Breast epithelium (tissue), 4 donors: ENCODE data around the gene G6PC2. TPM values are rescaled to one million over a fixed set of nuclear protein-coding genes. Genes with fewer than 3 reads are reported as not detected.

ENCODE experiments used
- DNase-seq, 2 donors: peaks; one replicate each; pipeline ENCODE4 v3.0.0-alpha.2; 2019; ENCODE audit warnings: low spot score in 2 of 2
- H3K27ac ChIP-seq, 2 donors: fragments of 200-600 bp; sonication (generic) in 1 of 2; one replicate each; pipeline ENCODE4 v1.5.1; 2016 to 2019; ENCODE audit warnings: mild to moderate bottlenecking in 1 of 2
- H3K27me3 ChIP-seq, 2 donors: fragments of 200-600 bp; sonication (generic) in 1 of 2; one replicate each; pipeline versions ENCODE4 v1.5.1 to v1.6.0; 2017 to 2019; ENCODE audit warnings: control low read depth in 1 of 2, mild to moderate bottlenecking in 1 of 2
- H3K36me3 ChIP-seq: fragments of 200-600 bp; one replicate; pipeline ENCODE4 v1.5.1; 2019
- H3K4me1 ChIP-seq, 2 donors: fragments of 200-600 bp; sonication (generic); one replicate each; pipeline ENCODE4 v1.5.1; 2016 to 2019; ENCODE audit warnings: control low read depth in 1 of 2
- H3K4me3 ChIP-seq, 3 donors: fragments of 200-600 bp; sonication (generic); 1 replicate in 2 of 3; 2 replicates in 1 of 3; pipeline ENCODE4 v1.5.1; 2016 to 2019; ENCODE audit warnings: mild to moderate bottlenecking in 3 of 3, moderate library complexity in 2 of 3
- H3K9me3 ChIP-seq, 2 donors: fragments of 200-600 bp; sonication (generic) in 1 of 2; one replicate each; pipeline ENCODE4 v1.5.1; 2016 to 2019; ENCODE audit warnings: control low read depth in 1 of 2
- POLR2A ChIP-seq: fragments of 450-650 bp; IDR thresholded peaks from one replicate; pipeline ENCODE4 v1.6.1; 2016; ENCODE audit warnings: antibody characterized with exemption, mild to moderate bottlenecking, moderate library complexity
- POLR2AphosphoS5 ChIP-seq, 3 donors: sonication (generic); formaldehyde crosslinking; IDR thresholded peaks; one replicate each; pipeline ENCODE4 v1.6.1; 2017; ENCODE audit warnings: antibody characterized with exemption in 3 of 3
- intact Hi-C: fragments of 100-400 bp; cut with DNase I; formaldehyde crosslinking; loops from one replicate; pipeline ENCODE4 v1.15.1; 2023; ENCODE audit warnings: low total_unique reads
- total RNA-seq, 3 donors: library from RNA; depleted of rRNA; stranded (reverse); fragments of >200 nt; gene quantifications; one replicate each; pipeline ENCODE4 v1.1.0, GENCODE V29; 2016
- TF ChIP-seq, protein P1 (sequence below), 3 donors: fragments of 450-650 bp; IDR thresholded peaks; one replicate each; pipeline ENCODE4 v1.5.1; 2016 to 2017; ENCODE audit warnings: antibody characterized with exemption in 3 of 3, mild to moderate bottlenecking in 3 of 3, moderate library complexity in 3 of 3

Gene G6PC2, protein sequence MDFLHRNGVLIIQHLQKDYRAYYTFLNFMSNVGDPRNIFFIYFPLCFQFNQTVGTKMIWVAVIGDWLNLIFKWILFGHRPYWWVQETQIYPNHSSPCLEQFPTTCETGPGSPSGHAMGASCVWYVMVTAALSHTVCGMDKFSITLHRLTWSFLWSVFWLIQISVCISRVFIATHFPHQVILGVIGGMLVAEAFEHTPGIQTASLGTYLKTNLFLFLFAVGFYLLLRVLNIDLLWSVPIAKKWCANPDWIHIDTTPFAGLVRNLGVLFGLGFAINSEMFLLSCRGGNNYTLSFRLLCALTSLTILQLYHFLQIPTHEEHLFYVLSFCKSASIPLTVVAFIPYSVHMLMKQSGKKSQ
- total RNA-seq = not detected

DNA sequence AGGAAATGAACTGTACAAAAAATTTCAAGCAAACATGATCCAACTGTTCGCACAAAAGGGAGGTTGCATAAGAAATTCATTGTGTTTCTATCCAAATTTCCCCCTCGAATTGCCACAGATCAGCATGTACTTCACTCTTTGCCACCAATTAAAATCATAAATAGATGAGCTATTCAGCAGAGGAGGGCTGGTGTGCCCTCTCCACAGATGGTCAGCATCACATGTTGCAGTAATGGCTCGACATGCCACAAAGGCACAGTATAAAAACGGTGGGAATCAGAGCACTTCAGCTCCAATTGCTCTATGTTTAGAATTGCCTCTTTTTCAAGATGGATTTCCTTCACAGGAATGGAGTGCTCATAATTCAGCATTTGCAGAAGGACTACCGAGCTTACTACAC, at the start of gene G6PC2:
Gene G6PC2 (plus strand): TSS at position 289 of the 400 bp plus-strand sequence. CDS start 41 bp downstream, at position 330.
- Histone ChIP-seq H3K27ac (no peak within 1 kb of the TSS), H3K27me3 (no peaks in the 10 kb centered on the region), H3K4me1 (no peaks in the 10 kb centered on the region), H3K36me3 (no peaks in the 10 kb centered on the region), H3K9me3 (no peaks in the 10 kb centered on the region), H3K4me3 (no peak within 1 kb of the TSS)
- no peak for DNase-seq
- intact Hi-C loops = no loop called here
- TF ChIP-seq POLR2AphosphoS5 (IDR thresholded peaks at IDR 0.05) (no peak), POLR2A (no peak)
- TF ChIP-seq, protein P1, sequence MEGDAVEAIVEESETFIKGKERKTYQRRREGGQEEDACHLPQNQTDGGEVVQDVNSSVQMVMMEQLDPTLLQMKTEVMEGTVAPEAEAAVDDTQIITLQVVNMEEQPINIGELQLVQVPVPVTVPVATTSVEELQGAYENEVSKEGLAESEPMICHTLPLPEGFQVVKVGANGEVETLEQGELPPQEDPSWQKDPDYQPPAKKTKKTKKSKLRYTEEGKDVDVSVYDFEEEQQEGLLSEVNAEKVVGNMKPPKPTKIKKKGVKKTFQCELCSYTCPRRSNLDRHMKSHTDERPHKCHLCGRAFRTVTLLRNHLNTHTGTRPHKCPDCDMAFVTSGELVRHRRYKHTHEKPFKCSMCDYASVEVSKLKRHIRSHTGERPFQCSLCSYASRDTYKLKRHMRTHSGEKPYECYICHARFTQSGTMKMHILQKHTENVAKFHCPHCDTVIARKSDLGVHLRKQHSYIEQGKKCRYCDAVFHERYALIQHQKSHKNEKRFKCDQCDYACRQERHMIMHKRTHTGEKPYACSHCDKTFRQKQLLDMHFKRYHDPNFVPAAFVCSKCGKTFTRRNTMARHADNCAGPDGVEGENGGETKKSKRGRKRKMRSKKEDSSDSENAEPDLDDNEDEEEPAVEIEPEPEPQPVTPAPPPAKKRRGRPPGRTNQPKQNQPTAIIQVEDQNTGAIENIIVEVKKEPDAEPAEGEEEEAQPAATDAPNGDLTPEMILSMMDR (IDR thresholded peaks at IDR 0.05) = no peak

DNA sequence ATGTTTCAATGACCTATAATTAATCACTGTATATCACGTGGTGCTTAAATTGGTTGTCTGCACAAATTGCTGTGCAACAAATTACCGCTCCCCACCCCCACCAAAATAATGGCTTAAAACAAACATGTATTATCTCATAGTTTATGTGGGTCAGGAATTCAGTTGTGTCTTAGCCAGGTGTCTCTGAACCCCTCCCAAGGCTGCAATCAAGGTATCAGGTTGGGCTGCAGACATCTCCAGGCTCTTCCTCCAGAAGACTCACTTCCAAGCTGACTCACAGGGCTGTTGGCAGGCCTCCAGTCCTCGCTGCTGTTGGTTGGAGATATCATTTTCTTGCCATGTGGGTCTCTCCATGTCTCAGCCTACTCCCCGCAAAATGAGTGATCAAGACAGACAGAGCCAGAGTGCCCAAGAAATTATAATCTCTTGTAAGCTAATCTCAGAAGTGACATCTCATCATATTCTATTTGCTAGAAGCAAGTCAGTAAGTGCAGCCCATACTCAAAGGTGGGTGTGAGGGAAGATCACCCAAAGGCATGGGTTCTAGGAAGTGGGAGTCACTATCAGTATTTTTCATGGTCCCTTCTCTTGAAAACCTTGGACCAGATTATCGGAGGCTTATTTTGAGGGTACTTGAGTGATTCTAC, 49.3 kb upstream of the G6PC2 start:
- no peak for DNase-seq
- intact Hi-C loops = no loop called here
- no peaks in the 10 kb centered on the region for H3K4me1 ChIP-seq

DNA sequence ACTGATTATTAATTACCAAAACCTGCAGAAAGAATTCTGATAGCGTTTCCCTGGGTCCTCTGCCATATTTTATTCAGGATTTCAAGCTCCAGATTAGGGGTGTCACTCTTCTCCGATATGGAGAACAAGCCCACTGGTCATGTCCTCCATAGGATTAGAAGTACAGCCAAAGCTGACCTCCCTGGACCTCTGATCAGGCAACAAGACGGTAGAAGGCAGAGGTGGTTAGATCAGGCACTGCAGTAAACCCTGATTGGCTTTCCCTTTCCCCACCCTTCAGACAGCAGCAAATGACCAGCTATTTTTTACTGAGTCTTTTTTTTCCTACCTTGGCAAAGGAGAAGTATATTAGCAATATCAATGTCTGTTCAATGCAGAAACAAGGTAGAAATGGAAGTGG, 48.6 kb upstream of the G6PC2 start:
- Histone ChIP-seq H3K9me3 (no peaks in the 10 kb centered on the region), H3K36me3 (no peaks in the 10 kb centered on the region), H3K4me1 (no peaks in the 10 kb centered on the region), H3K27me3 (no peaks in the 10 kb centered on the region), H3K4me3 (no peak overlapping the region), H3K27ac (no peak overlapping the region)
- intact Hi-C loops = no loop called here
- no peak for DNase-seq
- TF ChIP-seq POLR2AphosphoS5 (IDR thresholded peaks at IDR 0.05) (no peak), POLR2A (no peak)
- TF ChIP-seq, protein P1 (IDR thresholded peaks at IDR 0.05) = no peak

More for the DNA sequence above, 49.3 kb upstream of the G6PC2 start:
- H3K9me3 ChIP-seq = no peaks in the 10 kb centered on the region
- no peak overlapping the region for H3K4me3 ChIP-seq
- no peaks in the 10 kb centered on the region for H3K36me3 ChIP-seq
- TF ChIP-seq POLR2A (no peak), POLR2AphosphoS5 (IDR thresholded peaks at IDR 0.05) (no peak)
- TF ChIP-seq, protein P1 (IDR thresholded peaks at IDR 0.05) = no peak
- no peak overlapping the region for H3K27ac ChIP-seq
- H3K27me3 ChIP-seq = no peaks in the 10 kb centered on the region

DNA sequence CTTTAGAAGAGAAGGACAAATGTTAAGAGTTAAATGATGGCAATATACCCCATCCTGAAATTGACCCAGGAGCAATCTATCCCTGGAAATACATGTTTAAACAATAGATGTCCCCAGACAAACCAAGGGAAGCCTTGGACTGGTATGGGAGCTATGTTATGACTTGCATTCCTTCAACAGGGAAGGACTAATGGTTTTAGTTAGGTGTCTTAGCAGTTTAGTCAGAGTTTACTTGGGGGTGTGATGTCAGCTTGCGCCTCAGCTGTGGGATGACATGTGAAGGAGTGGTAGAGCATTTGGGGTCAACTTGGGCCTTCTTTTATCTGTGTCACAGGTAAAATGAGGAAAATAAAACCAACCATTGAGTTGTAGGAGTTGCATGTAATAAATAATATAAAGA, 47.6 kb upstream of the G6PC2 start:
- intact Hi-C loops = no loop called here
- no peaks in the 10 kb centered on the region for H3K36me3 ChIP-seq
- no peak overlapping the region for H3K27ac ChIP-seq
- H3K9me3 ChIP-seq = no peaks in the 10 kb centered on the region
- no peaks in the 10 kb centered on the region for H3K4me1 ChIP-seq
- H3K4me3 ChIP-seq = no peak overlapping the region
- H3K27me3 ChIP-seq = no peaks in the 10 kb centered on the region
- no peak for DNase-seq
- TF ChIP-seq, protein P1 (IDR thresholded peaks at IDR 0.05) = no peak
- TF ChIP-seq POLR2AphosphoS5 (IDR thresholded peaks at IDR 0.05) = no peak
- no peak for TF ChIP-seq POLR2A

DNA sequence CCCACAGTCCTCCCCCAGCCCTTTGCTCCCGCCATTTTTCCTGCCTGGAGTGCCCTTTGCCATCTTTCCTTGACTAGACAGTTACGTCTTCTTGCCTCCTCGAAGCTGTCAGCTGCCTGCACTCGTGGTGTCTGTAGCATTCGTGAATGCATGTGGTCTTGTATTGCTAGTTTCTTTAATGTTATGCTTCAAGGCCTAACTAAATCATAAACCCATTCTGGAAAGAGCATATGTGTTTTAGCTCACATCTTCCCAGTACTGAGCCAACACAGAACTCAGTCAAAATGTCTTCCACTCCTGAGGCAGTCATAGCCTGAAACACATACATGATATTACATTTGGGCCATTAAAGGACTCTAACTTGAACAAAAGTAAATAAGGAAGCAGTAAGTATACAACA, 46.4 kb upstream of the G6PC2 start:
- H3K9me3 ChIP-seq = no peaks in the 10 kb centered on the region
- no peak for DNase-seq
- H3K4me3 ChIP-seq = no peak overlapping the region
- no peaks in the 10 kb centered on the region for H3K4me1 ChIP-seq
- H3K27ac ChIP-seq = no peak overlapping the region
- H3K36me3 ChIP-seq = no peaks in the 10 kb centered on the region
- no peaks in the 10 kb centered on the region for H3K27me3 ChIP-seq
- TF ChIP-seq, protein P1 (IDR thresholded peaks at IDR 0.05) = no peak
- TF ChIP-seq POLR2AphosphoS5 (IDR thresholded peaks at IDR 0.05) = no peak
- TF ChIP-seq POLR2A = no peak
- intact Hi-C loops = no loop called here
